ENCODE measurements around the gene CRACR2B.

GRCh38 chr11:800473-800872, 27.2 kb upstream of the CRACR2B start:
- TF ChIP-seq, protein P1, sequence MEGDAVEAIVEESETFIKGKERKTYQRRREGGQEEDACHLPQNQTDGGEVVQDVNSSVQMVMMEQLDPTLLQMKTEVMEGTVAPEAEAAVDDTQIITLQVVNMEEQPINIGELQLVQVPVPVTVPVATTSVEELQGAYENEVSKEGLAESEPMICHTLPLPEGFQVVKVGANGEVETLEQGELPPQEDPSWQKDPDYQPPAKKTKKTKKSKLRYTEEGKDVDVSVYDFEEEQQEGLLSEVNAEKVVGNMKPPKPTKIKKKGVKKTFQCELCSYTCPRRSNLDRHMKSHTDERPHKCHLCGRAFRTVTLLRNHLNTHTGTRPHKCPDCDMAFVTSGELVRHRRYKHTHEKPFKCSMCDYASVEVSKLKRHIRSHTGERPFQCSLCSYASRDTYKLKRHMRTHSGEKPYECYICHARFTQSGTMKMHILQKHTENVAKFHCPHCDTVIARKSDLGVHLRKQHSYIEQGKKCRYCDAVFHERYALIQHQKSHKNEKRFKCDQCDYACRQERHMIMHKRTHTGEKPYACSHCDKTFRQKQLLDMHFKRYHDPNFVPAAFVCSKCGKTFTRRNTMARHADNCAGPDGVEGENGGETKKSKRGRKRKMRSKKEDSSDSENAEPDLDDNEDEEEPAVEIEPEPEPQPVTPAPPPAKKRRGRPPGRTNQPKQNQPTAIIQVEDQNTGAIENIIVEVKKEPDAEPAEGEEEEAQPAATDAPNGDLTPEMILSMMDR (IDR thresholded peaks at IDR 0.05; ENCODE audit: low read depth, low read length, poor library complexity, severe bottlenecking) = no peak
- no peak for TF ChIP-seq EZH2phosphoT487 (IDR thresholded peaks at IDR 0.05; ENCODE audit: borderline replicate concordance, low read length)

All from DOHH2 (cell line).